WTC11 (cell line): ENCODE measurements around the gene SLC8A2. TPM values are rescaled to one million over a fixed set of nuclear protein-coding genes. Genes with fewer than 3 reads are reported as not detected.

Source experiments
- ATAC-seq: fragments of 200-7000 bp; cut with Tn5 transposase; 2 replicates; pipeline ENCODE4 v1.10.0; 2021; ENCODE audit warnings: mild to moderate bottlenecking, moderate library complexity
- CTCF ChIA-PET: fragments of 300-600 bp; sonication (Branson Sonifier 250); formaldehyde crosslinking; loops from one replicate; lab custom pipeline; 2021; ENCODE audit warnings: antibody characterized with exemption; lab: Charles Lee
- POLR2A ChIA-PET: fragments of 350-600 bp; sonication (Branson Sonifier 250); formaldehyde crosslinking; loops from one replicate; lab custom pipeline; 2021; ENCODE audit warnings: antibody characterized with exemption; lab: Charles Lee
- DNase-seq: peaks from one replicate; pipeline ENCODE4 v3.0.0; 2021; ENCODE audit warnings: low spot score
- H3K27ac Mint-ChIP-seq: 2 replicates; pipeline ENCODE4 v1.8.0; 2021; ENCODE audit warnings: mixed read lengths
- H3K27me3 Mint-ChIP-seq: 2 replicates; pipeline ENCODE4 v1.8.0; 2021; ENCODE audit warnings: low read depth, mild to moderate bottlenecking, moderate library complexity, mixed read lengths
- H3K36me3 Mint-ChIP-seq: 2 replicates; pipeline ENCODE4 v1.8.0; 2021; ENCODE audit warnings: mixed read lengths
- H3K4me1 Mint-ChIP-seq: 2 replicates; pipeline ENCODE4 v1.8.0; 2022; ENCODE audit warnings: mixed read lengths
- H3K4me3 Mint-ChIP-seq: 2 replicates; pipeline ENCODE4 v1.8.0; 2021; ENCODE audit warnings: mild to moderate bottlenecking, moderate library complexity, mixed read lengths
- H3K9me3 Mint-ChIP-seq: 2 replicates; pipeline ENCODE4 v1.8.0; 2021; ENCODE audit warnings: mixed read lengths
- AR ChIP-seq: fragments of 250-450 bp; sonication (Bioruptor Pico); IDR thresholded peaks from 2 replicates; pipeline ENCODE4 v1.9.0; 2021; ENCODE audit warnings: mild to moderate bottlenecking
- CBFB ChIP-seq: sonication (generic); formaldehyde crosslinking; IDR thresholded peaks from 2 replicates; pipeline ENCODE4 v1.8.1; 2022; ENCODE audit warnings: mild to moderate bottlenecking, low read depth, missing genetic modification reagents
- CREM ChIP-seq: sonication (generic); formaldehyde crosslinking; IDR thresholded peaks from 2 replicates; pipeline ENCODE4 v1.8.1; 2022; ENCODE audit warnings: mild to moderate bottlenecking, missing genetic modification reagents, moderate library complexity
- CTCF ChIP-seq: fragments of 200-600 bp; IDR thresholded peaks from 2 replicates; pipeline ENCODE4 v1.8.0; 2022; ENCODE audit warnings: antibody characterized with exemption
- EMX1 ChIP-seq: fragments of 250-450 bp; sonication (Bioruptor Pico); IDR thresholded peaks from 2 replicates; pipeline ENCODE4 v1.8.0; 2021; ENCODE audit warnings: mild to moderate bottlenecking
- FOXK1 ChIP-seq: sonication (generic); formaldehyde crosslinking; IDR thresholded peaks from 2 replicates; pipeline ENCODE4 v1.8.0; 2022; ENCODE audit warnings: mild to moderate bottlenecking, moderate library complexity, missing genetic modification reagents
- GRHL2 ChIP-seq: fragments of 250-450 bp; sonication (Bioruptor Pico); IDR thresholded peaks from 2 replicates; pipeline ENCODE4 v1.8.0; 2022; ENCODE audit warnings: mild to moderate bottlenecking, moderate library complexity; ENCODE audit not compliant: insufficient replicate concordance, severe bottlenecking
- HMGA2 ChIP-seq: fragments of 250-450 bp; sonication (Bioruptor Pico); IDR thresholded peaks from 2 replicates; pipeline ENCODE4 v1.4.0; 2021; ENCODE audit warnings: mild to moderate bottlenecking, moderate library complexity
- IRF1 ChIP-seq: sonication (generic); formaldehyde crosslinking; IDR thresholded peaks from 2 replicates; pipeline ENCODE4 v1.8.0; 2023; ENCODE audit warnings: missing genetic modification reagents
- MAX ChIP-seq: sonication (generic); formaldehyde crosslinking; IDR thresholded peaks from 2 replicates; pipeline ENCODE4 v1.8.0; 2022; ENCODE audit warnings: mild to moderate bottlenecking, missing genetic modification reagents
- NR1H2 ChIP-seq: sonication (generic); formaldehyde crosslinking; IDR thresholded peaks from 2 replicates; pipeline ENCODE4 v1.9.0; 2021; ENCODE audit warnings: mild to moderate bottlenecking, moderate library complexity, missing genetic modification reagents
- NR2C2 ChIP-seq: sonication (generic); formaldehyde crosslinking; IDR thresholded peaks from 2 replicates; pipeline ENCODE4 v1.8.0; 2022; ENCODE audit warnings: mild to moderate bottlenecking, missing genetic modification reagents
- PRDM15 ChIP-seq: sonication (generic); formaldehyde crosslinking; IDR thresholded peaks from 2 replicates; pipeline ENCODE4 v1.8.0; 2022; ENCODE audit warnings: missing genetic modification reagents
- SMAD3 ChIP-seq: sonication (generic); formaldehyde crosslinking; IDR thresholded peaks from 2 replicates; pipeline ENCODE4 v1.8.0; 2022; ENCODE audit warnings: missing genetic modification reagents, mild to moderate bottlenecking, borderline replicate concordance
- TP53 ChIP-seq: sonication (generic); formaldehyde crosslinking; IDR thresholded peaks from 2 replicates; pipeline ENCODE4 v1.8.1; 2023; ENCODE audit warnings: mild to moderate bottlenecking, missing genetic modification reagents
- ZNF219 ChIP-seq: sonication (generic); formaldehyde crosslinking; IDR thresholded peaks from 2 replicates; pipeline ENCODE4 v1.8.0; 2023; ENCODE audit warnings: missing genetic modification reagents, mild to moderate bottlenecking, borderline replicate concordance
- ZNF317 ChIP-seq: sonication (generic); formaldehyde crosslinking; IDR thresholded peaks from 2 replicates; pipeline ENCODE4 v1.8.1; 2023; ENCODE audit warnings: low read depth, mild to moderate bottlenecking, moderate library complexity, missing genetic modification reagents, borderline replicate concordance
- ZNF423 ChIP-seq: fragments of 250-450 bp; sonication (Bioruptor Pico); IDR thresholded peaks from 2 replicates; pipeline ENCODE4 v2.1.2; 2022; ENCODE audit warnings: mild to moderate bottlenecking, moderate library complexity
- ZNF425 ChIP-seq: fragments of 250-450 bp; sonication (Bioruptor Pico); conservative IDR thresholded peaks from 2 replicates; pipeline ENCODE4 v1.9.0; 2021; ENCODE audit warnings: mild to moderate bottlenecking
- total RNA-seq: library from RNA; stranded (reverse); gene quantifications from 3 replicates; pipeline ENCODE4 v1.2.3, GENCODE V29; 2021

SLC8A2 gene
- total RNA-seq, 1 experiment from 2014 or later: 6.5 TPM

GRCh38 chr19:47407417-47407774 lies 64.3 kb downstream of the SLC8A2 start:
- CTCF ChIA-PET: interaction anchor here (1.1 to 1.6 kb wide), 4 partner anchors 16 to 29 kb away, joined by 3 to 8 read pairs (median 4); no protein-coding TSS in a partner anchor
- Mint-ChIP-seq H3K27me3 (peaks cover 14% of the 10 kb centered on the region), H3K9me3 (no peaks in the 10 kb centered on the region), H3K4me3 (peak overlapping the region; percentile 75), H3K36me3 (no peaks in the 10 kb centered on the region), H3K27ac (no peak overlapping the region), H3K4me1 (0 out of 2 replicates have a peak, but pooled peaks cover 4% of the 10 kb centered on the region)
- POLR2A ChIA-PET: no interaction called here
- DNase-seq (no peak), ATAC-seq (peak; percentile 48)
- TF ChIP-seq CBFB (CRISPR knock-in tag) (0 out of 2 replicates have a peak, but pooled peaks have one; percentile 12), ZNF425 (CRISPR knock-in tag) (no peak), AR (CRISPR knock-in tag) (no peak), HMGA2 (CRISPR knock-in tag) (no peak), SMAD3 (CRISPR knock-in tag) (peak; percentile 2; the same call in 1 of the 2 replicates), NR1H2 (CRISPR knock-in tag) (no peak)

GRCh38 chr19:47406711-47407416 lies 64.8 kb downstream of the SLC8A2 start:
- H3K36me3 Mint-ChIP-seq: no peaks in the 10 kb centered on the region
- ChIA-PET CTCF (interaction anchor here (1.0 to 1.6 kb wide), 5 partner anchors 9 to 30 kb away, joined by 3 to 8 read pairs (median 4); no protein-coding TSS in a partner anchor), POLR2A (no interaction called here)
- 0 out of 2 replicates have a peak, but pooled peaks cover 4% of the 10 kb centered on the region for H3K4me1 Mint-ChIP-seq
- ATAC-seq (peak; percentile 91), DNase-seq (peak; percentile 73)
- H3K27ac Mint-ChIP-seq: no peak overlapping the region
- H3K4me3 Mint-ChIP-seq: peak overlapping the region; percentile 75
- peaks cover 14% of the 10 kb centered on the region for H3K27me3 Mint-ChIP-seq
- no peaks in the 10 kb centered on the region for H3K9me3 Mint-ChIP-seq
- no peak for TF ChIP-seq ZNF423
- TF ChIP-seq AR (CRISPR knock-in tag): no peak
- TF ChIP-seq EMX1 (CRISPR knock-in tag): no peak
- peak; percentile 55 for TF ChIP-seq FOXK1 (CRISPR knock-in tag)
- no peak for TF ChIP-seq GRHL2
- TF ChIP-seq CREM (CRISPR knock-in tag): no peak
- no peak for TF ChIP-seq CTCF
- TF ChIP-seq IRF1: no peak
- peak; percentile 77 for TF ChIP-seq MAX (CRISPR knock-in tag)
- TF ChIP-seq PRDM15 (CRISPR knock-in tag): no peak
- no peak for TF ChIP-seq NR2C2 (CRISPR knock-in tag)
- peak; percentile 92 for TF ChIP-seq TP53 (CRISPR knock-in tag)
- peak; percentile 73; the same call in 1 of the 2 replicates for TF ChIP-seq ZNF219 (CRISPR knock-in tag)
- no peak for TF ChIP-seq ZNF317 (CRISPR knock-in tag)
